ENCODE data around the gene KAT6B.

GRCh38 chr10:74924251-74924963 is 98.0 kb downstream of the KAT6B start:
- TF ChIP-seq FOXP2 (optimal IDR thresholded peaks at IDR 0.05; ENCODE audit: borderline replicate concordance, extremely low read depth, extremely low read length, insufficient read depth), result no peak
- no peak for TF ChIP-seq POLR2AphosphoS5 (IDR thresholded peaks at IDR 0.05; ENCODE audit: low read depth, low read length)
- no peak for TF ChIP-seq REST (IDR thresholded peaks at IDR 0.05; ENCODE audit: insufficient read depth in 1 of 2, low read depth in 2 of 2, low read length in 2 of 2)
- TF ChIP-seq SIN3A (IDR thresholded peaks at IDR 0.05; ENCODE audit: borderline replicate concordance, insufficient read depth, low read length), result no peak
- TF ChIP-seq TAF1 (IDR thresholded peaks at IDR 0.05; ENCODE audit: borderline replicate concordance, insufficient read depth, low read length), result no peak
